BJ (cell line): ENCODE data around the gene MRPS18A. TPM values are rescaled to one million over a fixed set of nuclear protein-coding genes. Genes with fewer than 3 reads are reported as not detected.
"Not testable (repeated sequence)": the region's sequence is repeated elsewhere in the genome, so short reads cannot be mapped to it uniquely, and the experiment has no call there.

Experiments used
- CTCF ChIA-PET: fragments of 350-600 bp; formaldehyde crosslinking; extraction: SDS; loops from one replicate; lab custom pipeline; 2021; ENCODE audit warnings: antibody characterized with exemption, inconsistent platforms; lab: Yijun Ruan, JAX
- POLR2A ChIA-PET: fragments of 300-600 bp; sonication (Branson Sonifier 250); formaldehyde crosslinking; extraction: SDS; loops from one replicate; lab custom pipeline; 2021; ENCODE audit warnings: antibody characterized with exemption; lab: Charles Lee
- DNase-seq: peaks from one replicate; pipeline ENCODE4 v3.0.0-alpha.2; 2011; ENCODE audit warnings: low read depth
- H3K27me3 ChIP-seq: 2 replicates; pipeline ENCODE4 v1.6.0; 2011; ENCODE audit warnings: low read length; ENCODE audit not compliant: control insufficient read depth, insufficient read depth
- H3K36me3 ChIP-seq: 2 replicates; pipeline ENCODE4 v1.5.1; 2011; ENCODE audit warnings: low read length; ENCODE audit not compliant: control insufficient read depth, insufficient read depth
- H3K4me3 ChIP-seq: 2 replicates; pipeline ENCODE4 v1.5.1; 2011; ENCODE audit warnings: low read depth, mild to moderate bottlenecking, control low read depth, low read length
- CTCF ChIP-seq: IDR thresholded peaks from 2 replicates; pipeline ENCODE4 v1.5.1; 2011; ENCODE audit warnings: low read depth, mild to moderate bottlenecking, control low read depth, inconsistent platforms, low read length, moderate library complexity; ENCODE audit not compliant: insufficient read depth
- polyA plus RNA-seq: library from polyadenylated mRNA; depleted of rRNA; stranded (reverse); fragments of >200 nt; gene quantifications from 2 replicates; pipeline ENCODE4 v1.2.3, GENCODE V29; 2011

MRPS18A gene
- polyA plus RNA-seq, 1 experiment, result 75.0 TPM

- CTCF ChIA-PET, result interaction anchor here (1.2 to 1.4 kb wide), 2 partner anchors 27 to 444 kb away, joined by 3 to 4 read pairs; no protein-coding TSS in a partner anchor
Observed at GRCh38 chr6:43634702-43635303, 52.8 kb downstream of the MRPS18A start.

GRCh38 chr6:43633002-43633401 is 54.6 kb downstream of the MRPS18A start:
- CTCF ChIA-PET, DNase-seq, POLR2A ChIA-PET, H3K27me3 ChIP-seq, H3K4me3 ChIP-seq, H3K36me3 ChIP-seq: not testable (repeated sequence)

More at GRCh38 chr6:43634702-43635303, 52.8 kb downstream of the MRPS18A start:
- Histone ChIP-seq H3K4me3 (no peak overlapping the region), H3K36me3 (peaks cover under 1% of the 10 kb centered on the region), H3K27me3 (no peaks in the 10 kb centered on the region)
- no peak for TF ChIP-seq CTCF
- no peak for DNase-seq
- POLR2A ChIA-PET, result no interaction called here

GRCh38 chr6:43630980-43631619 is 56.5 kb downstream of the MRPS18A start:
- CTCF ChIA-PET, result no interaction called here
- no peaks in the 10 kb centered on the region for H3K27me3 ChIP-seq
- TF ChIP-seq CTCF, result no peak
- peaks cover 2% of the 10 kb centered on the region; the same call in 1 of the 2 replicates for H3K36me3 ChIP-seq
- H3K4me3 ChIP-seq, result no peak overlapping the region
- no peak for DNase-seq
- POLR2A ChIA-PET, result no interaction called here

- POLR2A ChIA-PET, result interaction anchor here (0.5 to 1.9 kb wide), 5 partner anchors 16 to 1247 kb away, joined by 3 to 10 read pairs (median 3); partner anchors contain the start of genes HSP90AB1, RSPH9, TBCC and VEGFA
- Histone ChIP-seq H3K36me3 (peaks cover 15% of the 10 kb centered on the region), H3K4me3 (peak overlapping the region; percentile 80), H3K27me3 (no peaks in the 10 kb centered on the region)
- CTCF ChIA-PET, result interaction anchor here (1.0 to 1.5 kb wide), 6 partner anchors 21 to 449 kb away, joined by 3 to 6 read pairs (median 4); no protein-coding TSS in a partner anchor
- peak; percentile 85 for DNase-seq
- TF ChIP-seq CTCF, result no peak
Observed at GRCh38 chr6:43629505-43630300, 57.9 kb downstream of the MRPS18A start.

GRCh38 chr6:43629104-43629504 is 58.5 kb downstream of the MRPS18A start, which contains the start of gene GTPBP2:
GTPBP2 (minus strand) TSS chr6:43629264; CDS start chr6:43629162, 102 bp downstream.
- peak; percentile 97 for DNase-seq
- H3K4me3 ChIP-seq, result peak within 1 kb of the TSS; percentile 80
- TF ChIP-seq CTCF, result no peak
- no peaks in the 10 kb centered on the region for H3K27me3 ChIP-seq
- CTCF ChIA-PET, result interaction anchor here (1.0 to 1.5 kb wide), 6 partner anchors 21 to 450 kb away, joined by 3 to 6 read pairs (median 4); no protein-coding TSS in a partner anchor
- H3K36me3 ChIP-seq, result peaks cover 21% of the 10 kb centered on the region
- POLR2A ChIA-PET, result interaction anchor here (0.6 to 1.9 kb wide), 4 partner anchors 16 to 883 kb away, joined by 3 to 10 read pairs (median 4); partner anchors contain the start of genes HSP90AB1, RSPH9, TBCC and VEGFA
